Measurements from ENCODE around the gene IQGAP2.

DNA sequence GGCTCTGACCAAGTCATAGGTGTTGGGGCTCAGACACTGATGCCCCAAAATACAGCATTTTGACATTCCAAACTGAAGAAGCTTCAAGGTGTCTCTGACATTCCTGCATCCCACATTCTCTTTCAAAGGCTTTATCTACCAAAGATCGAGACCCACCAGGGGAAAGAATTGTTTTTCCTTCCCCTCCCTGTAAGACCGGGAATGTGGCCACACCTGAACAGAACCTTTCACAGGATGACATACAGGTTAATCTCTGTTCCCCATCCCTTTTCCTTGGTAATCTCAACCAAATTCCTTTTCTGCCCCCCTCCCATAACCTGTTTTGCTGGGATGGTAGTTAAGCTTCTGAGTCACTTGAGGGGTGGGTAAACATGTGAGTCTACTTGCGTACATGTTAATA is 72.3 kb downstream of the IQGAP2 start:
- TF ChIP-seq FOXA1 (IDR thresholded peaks at IDR 0.05) (no peak), SP1 (IDR thresholded peaks at IDR 0.05) (no peak), ELF4 (IDR thresholded peaks at IDR 0.05) (no peak), TARDBP (IDR thresholded peaks at IDR 0.05) (no peak), SUZ12 (IDR thresholded peaks at IDR 0.05) (no peak), BHLHE40 (IDR thresholded peaks at IDR 0.05; ENCODE audit: borderline replicate concordance) (no peak), FOXM1 (IDR thresholded peaks at IDR 0.05; ENCODE audit: borderline replicate concordance) (no peak), HDGF (IDR thresholded peaks at IDR 0.05; ENCODE audit: borderline replicate concordance) (no peak), NFRKB (IDR thresholded peaks at IDR 0.05) (no peak)
